HK-2 (cell line): Measurements from ENCODE around the gene LAS1L.
"Not testable (repeated sequence)": the region's sequence is repeated elsewhere in the genome, so short reads cannot be mapped to it uniquely, and the experiment has no call there.

Experiments used
- DNase-seq: peaks from one replicate; pipeline ENCODE4 v3.0.0-alpha.2; 2018; ENCODE audit not compliant: unreplicated experiment

LAS1L gene

DNA sequence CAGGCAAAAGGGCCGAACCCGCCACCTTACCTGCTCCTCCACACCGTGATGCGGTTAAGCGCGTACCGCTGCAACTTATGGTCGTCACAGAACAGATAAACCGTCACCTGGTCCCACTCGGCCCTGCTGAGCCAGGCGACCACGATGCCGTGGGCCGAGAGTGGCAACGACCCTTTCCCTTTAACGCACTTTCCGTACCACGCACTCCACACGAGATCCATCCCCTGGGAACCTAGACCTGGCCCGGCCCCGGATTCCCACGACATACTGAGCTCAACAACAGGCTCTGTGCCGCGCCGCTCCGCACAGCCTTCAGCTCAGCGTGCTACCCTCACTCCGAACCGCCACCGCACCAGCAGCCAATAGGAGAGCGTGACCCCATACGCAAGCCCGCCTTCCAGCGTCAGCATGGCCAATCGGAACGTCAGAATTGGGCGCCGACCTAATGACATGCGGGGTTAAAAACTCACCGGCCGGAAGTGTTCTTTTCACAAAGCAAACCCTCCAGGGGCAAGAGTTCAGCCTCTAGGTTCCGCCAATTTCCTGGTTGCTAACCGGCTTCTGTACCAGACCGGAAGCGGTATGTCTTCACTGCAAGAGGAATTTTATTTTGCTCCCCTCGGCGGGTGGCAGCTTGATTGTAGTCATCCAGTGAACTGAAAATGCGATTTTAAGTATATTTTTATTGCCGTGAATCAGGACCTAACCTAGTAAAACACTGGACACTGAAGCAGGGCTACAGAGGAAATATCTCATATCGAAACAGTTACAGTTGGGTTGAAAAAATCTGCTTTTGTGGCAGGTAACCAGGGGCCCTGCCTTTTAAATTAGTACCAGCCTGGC lies at the start of gene LAS1L:
TSS of gene LAS1L (minus strand) at position 338 of the 843 bp plus-strand sequence. CDS start at position 266, 72 bp downstream.
- peak; percentile 94 for DNase-seq

DNA sequence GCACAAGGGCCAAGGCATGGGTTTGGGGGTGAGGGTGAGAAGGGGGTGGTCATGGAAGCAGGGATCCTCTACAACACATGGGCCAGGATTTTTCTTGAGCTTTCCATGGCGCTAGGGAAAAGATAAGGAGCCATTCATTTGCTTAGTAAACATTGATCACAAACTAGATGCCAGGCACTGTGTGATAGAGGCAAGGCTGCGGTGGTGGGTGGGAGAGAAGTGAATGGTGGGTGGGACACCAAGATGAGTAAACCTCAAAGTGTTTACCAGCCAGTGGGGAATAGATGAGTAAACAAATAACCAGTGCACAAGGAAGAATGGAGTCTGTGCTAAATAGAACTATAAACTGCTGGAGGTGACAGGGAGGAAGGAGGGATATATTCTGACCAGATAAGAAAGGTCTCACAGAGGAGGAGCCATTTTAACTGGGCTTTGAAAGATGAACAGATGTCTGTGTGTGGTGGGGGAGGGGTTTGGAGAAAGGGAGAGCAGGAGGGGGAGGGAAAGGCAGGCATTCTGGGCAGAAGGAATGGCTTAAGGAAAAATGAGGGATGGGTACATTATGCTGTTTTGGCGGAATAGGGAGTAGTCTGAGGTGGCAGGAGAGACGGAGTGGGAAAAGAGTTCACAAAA lies 48.0 kb upstream of the LAS1L start:
- no peak for DNase-seq

- DNase-seq, result peak; percentile 42
Measured at GRCh38 chrX:65581661-65582339, 47.2 kb upstream of the LAS1L start.

DNA sequence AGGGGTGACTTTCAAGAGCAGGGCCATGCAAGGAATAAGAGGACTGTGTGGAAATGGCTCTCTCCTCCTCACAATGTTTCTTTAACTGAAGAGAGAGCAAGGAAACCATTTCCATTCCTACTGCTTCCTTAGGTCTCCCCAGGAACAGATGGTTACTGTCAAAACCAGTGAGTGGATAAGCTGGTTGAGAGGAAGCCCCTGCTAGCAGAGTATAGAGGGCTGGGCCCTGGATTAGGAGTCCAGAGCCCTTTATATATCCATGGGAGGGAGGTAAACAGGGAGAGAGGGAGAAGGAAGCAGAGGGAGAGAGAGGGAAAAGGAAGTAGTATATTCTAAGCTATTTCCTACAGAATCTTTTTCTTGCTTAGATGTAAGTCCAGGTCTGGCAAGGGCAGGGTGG lies 43.8 kb upstream of the LAS1L start:
- no peak for DNase-seq

DNA sequence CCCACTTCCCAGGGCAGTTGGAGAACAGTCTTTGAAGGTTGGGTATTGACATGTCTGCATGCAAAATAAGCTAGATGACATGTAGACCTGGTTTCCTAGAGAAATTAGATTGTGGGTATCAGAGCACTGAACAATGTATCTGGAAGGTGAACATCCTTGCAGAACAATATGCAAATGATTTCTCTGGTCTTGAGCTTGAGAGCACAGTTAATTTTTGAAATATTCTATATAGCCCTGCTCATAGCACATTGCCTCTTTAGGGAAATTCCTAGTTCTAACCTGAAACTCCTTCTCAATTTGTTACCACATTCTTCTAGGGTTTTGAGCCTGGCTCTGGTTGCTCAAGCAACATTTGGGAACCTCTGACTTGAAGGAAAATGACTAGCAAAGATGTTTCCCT lies 41.6 kb upstream of the LAS1L start:
- no peak for DNase-seq

DNA sequence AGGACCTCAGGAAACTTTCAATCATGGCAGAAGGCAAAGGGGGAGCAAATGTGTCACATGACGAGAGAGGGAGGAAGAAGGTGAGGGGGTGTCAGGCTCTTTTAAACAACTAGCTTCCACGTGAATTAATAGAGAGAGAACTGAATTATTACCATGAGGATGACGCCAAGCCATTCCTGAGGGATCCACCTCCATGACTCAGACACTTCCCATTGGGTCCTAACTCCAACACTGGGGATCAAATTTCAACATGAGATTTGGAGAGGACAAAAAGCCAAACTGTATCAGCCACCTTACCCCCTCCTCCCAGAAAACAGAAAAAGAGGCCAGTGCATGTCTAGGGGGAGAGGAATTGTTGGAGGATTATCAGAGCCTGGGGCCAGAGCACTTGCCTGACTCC lies 40.4 kb upstream of the LAS1L start:
- DNase-seq, result no peak

GRCh38 chrX:65574356-65574755 lies 39.8 kb upstream of the LAS1L start:
- DNase-seq, result no peak

DNA sequence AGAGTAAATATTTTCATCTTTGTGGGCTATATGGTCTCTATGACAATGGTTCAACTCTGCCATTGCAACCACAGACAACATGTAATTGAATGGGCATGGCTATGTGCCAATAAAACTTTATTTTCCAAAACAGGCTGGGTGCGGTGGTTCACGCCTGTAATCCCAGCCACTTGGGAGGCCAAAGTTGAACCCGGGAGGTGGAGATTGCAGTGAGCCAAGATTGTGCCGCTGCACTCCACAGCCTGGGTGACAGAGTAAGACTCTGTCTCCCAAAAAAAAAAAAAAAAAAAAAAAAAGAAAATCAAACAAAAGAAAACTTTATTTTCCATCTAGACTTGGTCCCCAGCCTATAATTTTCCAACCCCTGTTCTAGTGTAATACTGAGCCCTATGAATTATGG lies 38.4 kb upstream of the LAS1L start:
- no peak for DNase-seq

DNA sequence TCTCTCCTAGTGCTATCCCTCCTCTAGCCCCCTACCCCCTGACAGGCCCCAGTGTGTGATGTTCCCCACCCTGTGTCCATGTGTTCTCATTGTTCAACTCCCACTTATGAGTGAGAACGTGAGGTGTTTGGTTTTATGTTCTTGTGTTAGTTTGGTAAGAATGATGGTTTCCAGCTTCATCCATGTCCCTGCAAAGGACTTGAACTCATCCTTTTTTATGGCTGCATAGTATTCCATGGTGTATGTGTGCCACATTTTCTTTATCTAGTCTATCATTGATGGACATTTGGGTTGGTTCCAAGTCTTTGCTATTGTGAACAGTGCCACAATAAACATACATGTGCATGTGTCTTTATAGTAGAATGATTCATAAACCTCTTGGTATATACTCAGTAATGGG lies 28.3 kb upstream of the LAS1L start:
- not testable (repeated sequence) for DNase-seq

DNA sequence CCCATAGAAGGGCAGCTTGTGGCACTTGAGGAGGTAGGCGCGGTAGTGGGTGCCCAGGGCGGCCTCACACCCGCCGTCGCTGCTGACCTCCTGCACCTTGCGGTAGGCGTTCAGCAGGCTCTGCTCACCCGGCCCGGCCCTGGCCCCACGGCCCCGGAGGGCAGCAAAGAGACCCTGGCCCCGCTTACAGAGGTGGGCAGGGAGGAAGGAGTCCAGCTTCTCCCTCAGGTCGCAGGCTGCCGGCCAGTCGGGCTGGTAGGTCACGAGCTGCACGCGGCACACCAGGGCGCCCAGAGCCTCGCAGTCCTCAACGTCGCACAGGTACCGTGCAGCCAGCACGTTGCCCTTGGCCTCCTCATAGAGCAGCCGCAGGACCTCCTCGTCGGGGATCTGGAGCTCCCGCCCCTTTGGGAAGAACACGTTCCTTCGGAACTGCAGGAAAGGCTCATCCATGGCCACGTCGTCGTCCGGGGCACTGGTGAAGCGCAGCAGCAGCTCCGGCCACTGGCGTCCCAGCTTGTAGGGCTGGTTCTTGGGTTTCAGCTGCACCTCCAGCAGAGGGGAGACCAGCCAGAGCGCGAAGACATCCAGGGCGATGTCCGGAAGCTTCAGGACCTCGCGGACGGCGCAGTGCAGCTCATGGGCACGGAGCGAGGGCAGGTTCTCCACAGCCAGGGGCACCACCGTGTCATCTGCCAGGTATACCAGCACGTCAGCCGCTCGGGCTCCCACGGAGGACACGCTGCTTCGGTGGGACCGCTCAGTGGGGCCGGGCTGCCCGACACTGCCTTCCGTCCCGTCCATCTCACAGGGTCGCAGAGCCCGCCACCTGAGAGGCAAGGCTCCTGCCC lies 17.1 kb upstream of the LAS1L start:
- no peak for DNase-seq

DNA sequence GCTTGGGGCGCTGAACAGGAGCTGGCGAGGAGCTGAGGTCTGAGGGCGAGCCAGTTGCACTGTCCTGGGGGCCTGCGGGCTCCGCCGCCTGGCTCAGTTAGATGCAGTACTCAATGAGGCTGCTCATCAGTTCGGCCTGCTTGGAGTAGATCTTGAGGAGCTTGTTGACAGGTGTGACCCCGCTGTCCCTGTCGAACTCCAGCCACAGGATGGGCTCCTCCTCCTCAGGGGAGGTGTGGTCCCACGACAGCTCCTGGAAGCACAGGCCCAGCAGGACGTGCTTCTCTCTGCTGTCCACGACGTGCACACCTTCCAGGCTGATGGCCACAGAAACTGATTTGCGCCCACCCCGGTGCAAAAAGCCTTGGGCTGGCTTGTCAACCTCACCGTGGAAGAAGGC lies 16.5 kb upstream of the LAS1L start:
- no peak for DNase-seq

GRCh38 chrX:65545456-65545855 lies 10.9 kb upstream of the LAS1L start:
- no peak for DNase-seq

DNA sequence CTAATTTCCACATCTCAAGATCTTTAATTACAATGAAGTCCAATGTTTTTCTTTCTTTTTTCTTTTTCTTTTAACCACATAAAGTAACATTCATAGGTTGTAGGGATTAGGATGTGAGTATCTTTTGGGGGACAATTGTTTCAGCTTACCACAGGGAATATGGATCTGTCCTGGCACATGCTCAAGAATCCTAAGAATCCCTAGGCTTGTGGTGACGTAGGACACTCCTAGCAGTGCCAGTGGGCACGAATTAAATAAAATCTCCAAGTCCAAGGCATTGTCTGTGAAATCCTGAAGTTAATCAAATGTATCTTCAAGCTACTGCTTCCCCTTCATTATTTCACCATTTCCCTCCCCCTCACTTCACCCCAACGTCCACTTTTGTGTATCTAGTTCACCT lies 2.6 kb upstream of the LAS1L start:
- no peak for DNase-seq

GRCh38 chrX:65536291-65536690 lies 1.7 kb upstream of the LAS1L start:
- DNase-seq, result no peak

- no peak for DNase-seq
Measured at GRCh38 chrX:65532016-65532415, 2.6 kb downstream of the LAS1L start.

DNA sequence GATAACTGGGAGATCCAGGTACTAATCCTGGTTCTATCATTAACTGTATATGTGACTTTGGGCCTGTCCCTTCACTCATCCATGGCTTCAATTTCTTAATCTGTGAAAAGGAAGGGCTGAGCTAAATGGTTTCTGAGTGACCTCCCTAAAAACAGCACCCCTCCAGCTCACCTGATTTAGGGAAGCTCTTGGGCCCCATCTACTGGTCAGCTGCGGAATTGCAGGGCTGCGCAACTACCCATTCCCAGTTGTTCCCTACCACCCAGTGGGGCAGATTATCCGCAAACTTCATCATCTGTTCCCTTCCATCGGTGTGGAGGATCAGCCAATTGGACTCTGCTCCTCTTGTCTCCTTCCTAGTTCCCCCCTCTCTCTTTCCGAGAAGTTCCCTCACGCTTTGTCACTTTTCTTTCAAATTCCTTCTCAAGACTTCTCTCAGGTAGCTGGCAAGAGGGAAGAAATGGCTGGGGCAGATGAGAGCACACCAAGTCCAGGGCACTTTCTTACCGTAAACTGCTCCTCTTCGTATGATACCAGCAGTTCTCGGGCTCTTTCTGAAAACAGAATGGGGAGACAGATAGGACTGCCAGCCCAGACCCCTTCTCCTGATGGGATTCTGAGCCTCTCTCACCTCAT lies 5.8 kb downstream of the LAS1L start:
- peak; percentile 48 for DNase-seq

- no peak for DNase-seq
Measured at GRCh38 chrX:65528293-65528692, 6.3 kb downstream of the LAS1L start.

GRCh38 chrX:65524139-65524538 lies 10.4 kb downstream of the LAS1L start:
- no peak for DNase-seq

DNA sequence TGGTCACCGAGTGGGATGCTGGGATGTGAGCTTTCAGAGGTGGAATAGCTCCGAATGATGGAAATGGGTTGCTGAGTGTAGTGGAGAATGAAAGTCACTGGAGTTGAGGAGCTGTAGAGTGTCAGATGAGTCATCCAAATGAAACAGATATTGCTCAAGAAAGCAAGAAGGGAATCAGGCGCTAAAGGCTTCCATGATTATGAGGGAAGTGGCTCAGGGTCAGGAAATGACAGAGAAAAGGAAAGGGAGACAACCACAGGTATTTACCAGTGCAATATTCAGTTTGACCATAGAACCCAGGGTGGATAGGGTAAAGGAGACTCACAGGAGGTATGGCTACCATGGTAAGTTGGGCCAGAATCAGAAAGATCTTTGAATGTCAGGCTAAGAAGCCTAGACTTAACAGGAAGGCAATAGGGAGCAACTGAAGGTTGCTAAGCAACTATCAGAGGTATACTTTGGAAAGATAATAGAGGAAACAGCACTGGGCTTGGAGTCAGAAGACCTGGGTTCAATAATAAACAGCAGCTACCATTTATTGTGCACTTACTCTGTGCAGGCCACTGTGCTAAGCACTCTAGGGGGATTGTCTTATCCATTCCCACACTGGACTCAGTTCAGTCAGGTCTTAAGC lies 11.7 kb downstream of the LAS1L start:
- DNase-seq, result no peak

- not testable (repeated sequence) for DNase-seq
Measured at GRCh38 chrX:65519530-65519929, 15.1 kb downstream of the LAS1L start.

DNA sequence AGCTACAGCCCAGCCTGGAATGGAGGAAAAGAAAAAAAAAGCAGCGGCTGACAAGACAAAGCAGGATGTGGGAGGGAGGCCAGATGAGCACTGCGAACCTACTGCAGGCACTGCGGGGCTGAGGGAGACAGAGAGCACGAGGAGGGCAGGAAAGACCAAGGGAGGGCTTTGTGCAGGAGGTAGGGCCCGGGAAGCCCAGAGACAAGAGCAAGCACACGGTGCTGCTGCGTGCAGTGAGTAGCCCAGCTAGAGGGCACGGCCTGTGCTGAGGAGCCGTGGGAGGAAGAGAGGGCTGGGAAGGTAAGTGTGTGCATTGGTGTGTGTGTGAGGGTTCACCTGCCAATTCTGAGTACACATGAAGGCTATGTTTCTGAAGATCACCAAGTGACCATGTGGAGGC lies 15.6 kb downstream of the LAS1L start:
- not testable (repeated sequence) for DNase-seq
